Measurements from ENCODE around the gene AGBL5. TPM values are rescaled to one million over a fixed set of nuclear protein-coding genes. Genes with fewer than 3 reads are reported as not detected.
A peak's percentile ranks its signal among the peaks of the same experiment; 100 is the strongest.

Gene AGBL5
- total RNA-seq, 1 experiment from 2014 or later: 55.4 TPM

DNA sequence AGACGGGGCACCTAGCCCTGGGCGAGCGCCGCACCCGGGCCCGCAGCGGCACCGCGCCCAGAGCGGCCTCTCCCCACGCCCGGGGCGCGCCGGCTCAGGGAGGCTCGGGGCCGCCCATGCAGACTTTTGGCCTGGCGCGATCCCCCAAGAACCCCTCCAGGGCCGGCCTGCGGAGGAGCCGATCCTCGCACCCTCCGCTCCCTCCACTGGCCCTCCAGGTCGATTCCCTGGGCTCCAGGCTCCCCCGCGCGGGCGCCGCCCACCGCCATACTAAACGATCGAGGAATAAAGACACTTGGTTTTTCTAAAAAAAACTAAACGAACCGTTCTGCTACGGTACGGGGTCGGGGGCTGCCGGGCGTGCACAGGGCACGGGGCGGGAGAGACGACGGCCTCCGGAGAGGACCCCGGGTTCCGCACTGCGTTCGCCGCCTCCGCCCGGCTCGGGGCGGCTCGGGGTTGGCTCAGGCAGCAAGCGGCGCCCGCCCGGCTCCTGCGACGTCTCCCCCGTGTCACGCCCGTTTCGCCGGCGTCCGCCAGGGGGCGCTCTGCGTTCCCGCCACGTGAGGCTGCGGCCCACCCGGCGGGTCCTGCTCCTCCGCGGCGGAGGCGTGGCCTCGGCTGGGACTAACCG lies 34.7 kb downstream of the AGBL5 start:
- peak overlapping the region; percentile 61 for H3K9ac ChIP-seq (ENCODE audit: extremely low read depth, insufficient read length, low read length)
- no peak overlapping the region for H3K27ac Mint-ChIP-seq

More for the DNA sequence above, 34.7 kb downstream of the AGBL5 start:
- H3K9me3 ChIP-seq (ENCODE audit: control insufficient read depth, low read depth, low read length): no peaks in the 10 kb centered on the region
- Mint-ChIP-seq H3K4me1 (peaks cover 20 to 30% of the 10 kb centered on the region in 2 experiments), H3K36me3 (ENCODE audit: insufficient read depth in 1 of 3, low read depth in 3 of 3) (no peaks in the 10 kb centered on the region; a peak in 1 of 7 replicates), H3K9me3 (no peaks in the 10 kb centered on the region), H3K27me3 (ENCODE audit: low read depth) (peaks cover 20% of the 10 kb centered on the region), H3K4me3 (peak overlapping the region; percentile 75 to 83)
- peak; percentile 96 for DNase-seq
- H2BK5ac ChIP-seq (ENCODE audit: insufficient read length, low read length): no peak overlapping the region
- H2BK15ac ChIP-seq (ENCODE audit: low read depth, low read length): no peak overlapping the region
- H3K56ac ChIP-seq (ENCODE audit: insufficient read length, low read depth, low read length): no peak overlapping the region
- H4K5ac ChIP-seq (ENCODE audit: insufficient read length, low read depth, low read length): no peak overlapping the region
- H3K4me1 ChIP-seq (ENCODE audit: insufficient read depth, low read length): no peaks in the 10 kb centered on the region
- no CpG with 5 or more reads among the region's 81 CpGs for WGBS (ENCODE audit: extremely low coverage, insufficient read length, low lambda C conversion rate)
- TF ChIP-seq, protein P1, sequence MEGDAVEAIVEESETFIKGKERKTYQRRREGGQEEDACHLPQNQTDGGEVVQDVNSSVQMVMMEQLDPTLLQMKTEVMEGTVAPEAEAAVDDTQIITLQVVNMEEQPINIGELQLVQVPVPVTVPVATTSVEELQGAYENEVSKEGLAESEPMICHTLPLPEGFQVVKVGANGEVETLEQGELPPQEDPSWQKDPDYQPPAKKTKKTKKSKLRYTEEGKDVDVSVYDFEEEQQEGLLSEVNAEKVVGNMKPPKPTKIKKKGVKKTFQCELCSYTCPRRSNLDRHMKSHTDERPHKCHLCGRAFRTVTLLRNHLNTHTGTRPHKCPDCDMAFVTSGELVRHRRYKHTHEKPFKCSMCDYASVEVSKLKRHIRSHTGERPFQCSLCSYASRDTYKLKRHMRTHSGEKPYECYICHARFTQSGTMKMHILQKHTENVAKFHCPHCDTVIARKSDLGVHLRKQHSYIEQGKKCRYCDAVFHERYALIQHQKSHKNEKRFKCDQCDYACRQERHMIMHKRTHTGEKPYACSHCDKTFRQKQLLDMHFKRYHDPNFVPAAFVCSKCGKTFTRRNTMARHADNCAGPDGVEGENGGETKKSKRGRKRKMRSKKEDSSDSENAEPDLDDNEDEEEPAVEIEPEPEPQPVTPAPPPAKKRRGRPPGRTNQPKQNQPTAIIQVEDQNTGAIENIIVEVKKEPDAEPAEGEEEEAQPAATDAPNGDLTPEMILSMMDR (conservative IDR thresholded peaks at IDR 0.05): peak; percentile 89
- no peaks in the 10 kb centered on the region for H3K79me1 ChIP-seq (ENCODE audit: insufficient read depth, low read depth, low read length, poor library complexity, severe bottlenecking)
- H4K91ac ChIP-seq (ENCODE audit: insufficient read length, low read depth, low read length): no peak overlapping the region
- H2AFZ ChIP-seq (ENCODE audit: low read length): no peak overlapping the region
- H3T11ph ChIP-seq (ENCODE audit: low read length): no peak overlapping the region
- no peak overlapping the region for H2BK120ac ChIP-seq (ENCODE audit: low read depth, low read length, poor library complexity, severe bottlenecking)
- H2AK5ac ChIP-seq (ENCODE audit: insufficient read length, low read length): no peak overlapping the region
- no peak overlapping the region for H4K8ac ChIP-seq (replicated peaks; ENCODE audit: insufficient read length, low read depth, low read length)
- peaks cover 13% of the 10 kb centered on the region for H3K23me2 ChIP-seq (ENCODE audit: insufficient read length, low read depth, low read length, poor library complexity, severe bottlenecking)
- no peaks in the 10 kb centered on the region for H3K79me2 ChIP-seq (ENCODE audit: insufficient read depth, low read length)
- peak overlapping the region; percentile 32; the same call in 1 of the 2 replicates for H3K14ac ChIP-seq (ENCODE audit: insufficient read depth, low read length)
- H3K23ac ChIP-seq (ENCODE audit: insufficient read length, low read depth, low read length): no peak overlapping the region
- H3K27me3 ChIP-seq (ENCODE audit: insufficient read depth, low read length): no peaks in the 10 kb centered on the region
- no peaks in the 10 kb centered on the region for H4K20me1 ChIP-seq (ENCODE audit: control insufficient read depth, insufficient read depth, insufficient read length)
- no peak overlapping the region for H2BK12ac ChIP-seq (ENCODE audit: insufficient read length, low read depth, low read length)
- no peak overlapping the region for H3K4ac ChIP-seq (ENCODE audit: low read depth, low read length)
- H3K4me2 ChIP-seq (ENCODE audit: insufficient read depth, insufficient read length, low read length): peak overlapping the region; percentile 86
- H3K18ac ChIP-seq (ENCODE audit: insufficient read length, low read depth, low read length): peak overlapping the region; percentile 46
- no peak overlapping the region for H2BK20ac ChIP-seq (ENCODE audit: low read depth, low read length, poor library complexity, severe bottlenecking)
- no peak overlapping the region for H3K27ac ChIP-seq (ENCODE audit: insufficient read length, low read depth, low read length)
